H9 (cell line): ENCODE data around the gene TEX12. TPM values are rescaled to one million over a fixed set of nuclear protein-coding genes. Genes with fewer than 3 reads are reported as not detected.

Experiments used
- DNase-seq: peaks from one replicate; pipeline ENCODE4 v3.0.0-alpha.2; 2017
- H2AFZ ChIP-seq: one replicate; pipeline ENCODE4 v1.6.1; 2013; ENCODE audit warnings: mild to moderate bottlenecking, low read length, control low read depth, moderate library complexity
- H2AK5ac ChIP-seq: 2 replicates; pipeline ENCODE4 v1.6.1; 2013; ENCODE audit warnings: low read length, control low read depth, mixed read lengths; ENCODE audit not compliant: insufficient read length
- H2BK120ac ChIP-seq: one replicate; pipeline ENCODE4 v1.6.1; 2013; ENCODE audit warnings: low read depth, mild to moderate bottlenecking, low read length, control low read depth, inconsistent platforms; ENCODE audit not compliant: poor library complexity, severe bottlenecking
- H2BK12ac ChIP-seq: 2 replicates; pipeline ENCODE4 v1.6.1; 2013; ENCODE audit warnings: low read length, control low read depth, mixed read lengths, low read depth; ENCODE audit not compliant: insufficient read length
- H2BK15ac ChIP-seq: 2 replicates; pipeline ENCODE4 v1.6.1; 2013; ENCODE audit warnings: low read depth, low read length, control low read depth
- H2BK20ac ChIP-seq: one replicate; pipeline ENCODE4 v1.6.1; 2013; ENCODE audit warnings: low read depth, mild to moderate bottlenecking, low read length, control low read depth, inconsistent platforms; ENCODE audit not compliant: poor library complexity, severe bottlenecking
- H2BK5ac ChIP-seq: 2 replicates; pipeline ENCODE4 v1.6.1; 2013; ENCODE audit warnings: low read length, control low read depth, mixed read lengths; ENCODE audit not compliant: insufficient read length
- H3K14ac ChIP-seq: 2 replicates; pipeline ENCODE4 v1.6.1; 2013; ENCODE audit warnings: low read length, control low read depth; ENCODE audit not compliant: insufficient read depth
- H3K18ac ChIP-seq: 2 replicates; pipeline ENCODE4 v1.6.1; 2013; ENCODE audit warnings: low read depth, mild to moderate bottlenecking, mixed read lengths, low read length, control low read depth; ENCODE audit not compliant: insufficient read length
- H3K23ac ChIP-seq: 2 replicates; pipeline ENCODE4 v1.6.1; 2013; ENCODE audit warnings: low read length, control low read depth, mixed read lengths, low read depth; ENCODE audit not compliant: insufficient read length
- H3K23me2 ChIP-seq: 2 replicates; pipeline ENCODE4 v1.6.1; 2013; ENCODE audit warnings: low read depth, mild to moderate bottlenecking, mixed read lengths, low read length, control low read depth; ENCODE audit not compliant: insufficient read length, poor library complexity, severe bottlenecking
- H3K27ac ChIP-seq: 2 replicates; pipeline ENCODE4 v1.5.1; 2013; ENCODE audit warnings: low read length, control low read depth, mixed read lengths, low read depth; ENCODE audit not compliant: insufficient read length
- H3K27me3 ChIP-seq: 2 replicates; pipeline ENCODE4 v1.6.1; 2013; ENCODE audit warnings: low read length, control low read depth, inconsistent platforms; ENCODE audit not compliant: insufficient read depth
- H3K4ac ChIP-seq: 2 replicates; pipeline ENCODE4 v1.6.1; 2013; ENCODE audit warnings: low read depth, mild to moderate bottlenecking, control low read depth, inconsistent platforms, low read length, moderate library complexity
- H3K4me1 ChIP-seq: 2 replicates; pipeline ENCODE4 v1.6.1; 2013; ENCODE audit warnings: low read length, control low read depth, inconsistent platforms; ENCODE audit not compliant: insufficient read depth
- H3K4me2 ChIP-seq: 2 replicates; pipeline ENCODE4 v1.6.1; 2013; ENCODE audit warnings: low read length, control low read depth, mixed read lengths; ENCODE audit not compliant: insufficient read length, insufficient read depth
- H3K56ac ChIP-seq: 2 replicates; pipeline ENCODE4 v1.6.1; 2013; ENCODE audit warnings: low read depth, mild to moderate bottlenecking, mixed read lengths, low read length, control low read depth; ENCODE audit not compliant: insufficient read length
- H3K79me1 ChIP-seq: 2 replicates; pipeline ENCODE4 v1.6.1; 2013; ENCODE audit warnings: low read depth, mild to moderate bottlenecking, moderate library complexity, low read length, control low read depth, inconsistent platforms; ENCODE audit not compliant: insufficient read depth, poor library complexity, severe bottlenecking
- H3K79me2 ChIP-seq: 2 replicates; pipeline ENCODE4 v1.6.1; 2013; ENCODE audit warnings: low read length, control low read depth, inconsistent platforms; ENCODE audit not compliant: insufficient read depth
- H3K9ac ChIP-seq: 2 replicates; pipeline ENCODE4 v1.6.1; 2013; ENCODE audit warnings: low read length, control low read depth, mixed read lengths; ENCODE audit not compliant: insufficient read length; ENCODE audit errors: extremely low read depth
- H3K9me3 ChIP-seq: one replicate; pipeline ENCODE4 v1.6.1; 2013; ENCODE audit warnings: low read depth, low read length, inconsistent platforms; ENCODE audit not compliant: control insufficient read depth
- H3T11ph ChIP-seq: one replicate; pipeline ENCODE4 v1.6.1; 2013; ENCODE audit warnings: mild to moderate bottlenecking, low read length, control low read depth, inconsistent platforms
- H4K20me1 ChIP-seq: one replicate; pipeline ENCODE4 v1.6.1; 2013; ENCODE audit not compliant: control insufficient read depth, insufficient read length, insufficient read depth
- H4K5ac ChIP-seq: 2 replicates; pipeline ENCODE4 v1.6.1; 2013; ENCODE audit warnings: low read depth, mild to moderate bottlenecking, mixed read lengths, low read length, control low read depth; ENCODE audit not compliant: insufficient read length
- H4K8ac ChIP-seq: replicated peaks from 2 replicates; pipeline ENCODE4 v1.6.1; 2013; ENCODE audit warnings: low read length, control low read depth, mixed read lengths, low read depth; ENCODE audit not compliant: insufficient read length
- H4K91ac ChIP-seq: 2 replicates; pipeline ENCODE4 v1.6.1; 2013; ENCODE audit warnings: low read depth, mild to moderate bottlenecking, moderate library complexity, mixed read lengths, low read length, control low read depth; ENCODE audit not compliant: insufficient read length
- H3K27ac Mint-ChIP-seq, 3 experiments: 2 replicates in 2 of 3; 3 replicates in 1 of 3; pipeline ENCODE4 v1.8.0; 2020 to 2021; ENCODE audit warnings: mixed read lengths in 3 of 3, mild to moderate bottlenecking in 1 of 3, moderate library complexity in 1 of 3
- H3K27me3 Mint-ChIP-seq: 2 replicates; pipeline ENCODE4 v1.8.0; 2021; ENCODE audit warnings: low read depth, mild to moderate bottlenecking, moderate library complexity, mixed read lengths
- H3K36me3 Mint-ChIP-seq, 3 experiments: 2 replicates in 2 of 3; 3 replicates in 1 of 3; pipeline ENCODE4 v1.8.0; 2020 to 2021; ENCODE audit warnings: low read depth in 3 of 3, mixed read lengths in 3 of 3; ENCODE audit not compliant: insufficient read depth in 1 of 3
- H3K4me1 Mint-ChIP-seq, 2 experiments: 2 replicates each; pipeline ENCODE4 v1.8.0; 2020; ENCODE audit warnings: mixed read lengths in 2 of 2
- H3K4me3 Mint-ChIP-seq, 2 experiments: 2 replicates in 1 of 2; 3 replicates in 1 of 2; pipeline ENCODE4 v1.8.0; 2020 to 2021; ENCODE audit warnings: mild to moderate bottlenecking in 2 of 2, mixed read lengths in 2 of 2, moderate library complexity in 1 of 2
- H3K9me3 Mint-ChIP-seq, 2 experiments: 2 replicates in 1 of 2; 3 replicates in 1 of 2; pipeline ENCODE4 v1.8.0; 2020; ENCODE audit warnings: mild to moderate bottlenecking in 2 of 2, mixed read lengths in 2 of 2, moderate library complexity in 1 of 2
- total RNA-seq: library from RNA; stranded (reverse); gene quantifications from 2 replicates; pipeline ENCODE4 v1.2.1, GENCODE V29; 2021
- TF ChIP-seq, protein P1 (sequence below): fragments of 200-600 bp; sonication (generic); conservative IDR thresholded peaks from 3 replicates; pipeline ENCODE4 v1.8.0; 2021; ENCODE audit warnings: antibody characterized with exemption, mild to moderate bottlenecking

Gene TEX12
- total RNA-seq, 1 experiment from 2014 or later, result 0.31 TPM

DNA sequence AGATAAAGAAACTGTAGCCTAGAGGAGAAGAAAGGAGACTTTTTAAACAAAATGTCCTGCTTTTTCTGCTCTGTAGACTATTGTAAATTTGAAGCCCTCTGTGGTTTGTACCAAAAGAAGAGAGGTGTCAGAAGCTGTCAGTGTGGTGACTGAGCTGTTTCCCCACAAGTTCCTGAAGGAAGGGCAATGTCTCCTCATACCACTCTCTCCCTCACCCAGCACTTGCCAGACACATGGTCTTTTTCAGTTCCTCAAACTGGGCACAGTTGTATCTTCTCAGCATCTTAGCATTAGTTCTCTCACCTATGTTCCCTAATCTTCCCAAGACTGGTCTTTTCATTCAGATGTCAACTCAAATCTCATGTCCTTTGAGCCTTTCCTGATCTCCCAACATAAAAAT lies 12.4 kb downstream of the TEX12 start:
- Histone ChIP-seq H2BK120ac (no peak overlapping the region), H4K91ac (no peak overlapping the region), H3K9ac (no peak overlapping the region), H4K20me1 (no peaks in the 10 kb centered on the region), H3K4me2 (no peak overlapping the region), H2BK12ac (no peak overlapping the region), H3T11ph (no peak overlapping the region), H3K4me1 (no peaks in the 10 kb centered on the region; the same call in 1 of the 2 replicates), H2BK5ac (no peak overlapping the region), H3K23ac (no peak overlapping the region), H3K56ac (no peak overlapping the region), H2AK5ac (no peak overlapping the region), H2BK15ac (no peak overlapping the region), H4K8ac (no peak overlapping the region), H4K5ac (no peak overlapping the region), H3K4ac (no peak overlapping the region), H3K18ac (no peak overlapping the region), H3K23me2 (no peaks in the 10 kb centered on the region), H3K79me1 (no peaks in the 10 kb centered on the region), H2BK20ac (no peak overlapping the region), H3K27ac (no peak overlapping the region), H3K9me3 (no peaks in the 10 kb centered on the region), H3K27me3 (no peaks in the 10 kb centered on the region), H3K14ac (no peak overlapping the region), H3K79me2 (no peaks in the 10 kb centered on the region), H2AFZ (no peak overlapping the region)
- peaks cover 13% of the 10 kb centered on the region for H3K27me3 Mint-ChIP-seq
- peaks cover 4 to 7% of the 10 kb centered on the region in 2 experiments; a peak in 4 of 5 replicates for H3K9me3 Mint-ChIP-seq
- 0 out of 4 replicates have a peak, but pooled peaks cover 0 to 3% of the 10 kb centered on the region in 2 experiments for H3K4me1 Mint-ChIP-seq
- DNase-seq, result no peak
- no peak overlapping the region for H3K4me3 Mint-ChIP-seq
- no peak overlapping the region for H3K27ac Mint-ChIP-seq
- H3K36me3 Mint-ChIP-seq, result no peaks in the 10 kb centered on the region
- TF ChIP-seq, protein P1, sequence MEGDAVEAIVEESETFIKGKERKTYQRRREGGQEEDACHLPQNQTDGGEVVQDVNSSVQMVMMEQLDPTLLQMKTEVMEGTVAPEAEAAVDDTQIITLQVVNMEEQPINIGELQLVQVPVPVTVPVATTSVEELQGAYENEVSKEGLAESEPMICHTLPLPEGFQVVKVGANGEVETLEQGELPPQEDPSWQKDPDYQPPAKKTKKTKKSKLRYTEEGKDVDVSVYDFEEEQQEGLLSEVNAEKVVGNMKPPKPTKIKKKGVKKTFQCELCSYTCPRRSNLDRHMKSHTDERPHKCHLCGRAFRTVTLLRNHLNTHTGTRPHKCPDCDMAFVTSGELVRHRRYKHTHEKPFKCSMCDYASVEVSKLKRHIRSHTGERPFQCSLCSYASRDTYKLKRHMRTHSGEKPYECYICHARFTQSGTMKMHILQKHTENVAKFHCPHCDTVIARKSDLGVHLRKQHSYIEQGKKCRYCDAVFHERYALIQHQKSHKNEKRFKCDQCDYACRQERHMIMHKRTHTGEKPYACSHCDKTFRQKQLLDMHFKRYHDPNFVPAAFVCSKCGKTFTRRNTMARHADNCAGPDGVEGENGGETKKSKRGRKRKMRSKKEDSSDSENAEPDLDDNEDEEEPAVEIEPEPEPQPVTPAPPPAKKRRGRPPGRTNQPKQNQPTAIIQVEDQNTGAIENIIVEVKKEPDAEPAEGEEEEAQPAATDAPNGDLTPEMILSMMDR, result no peak
